Type B pancreatic cell (in vitro differentiated cells): ENCODE measurements around the gene LRRC51. TPM values are rescaled to one million over a fixed set of nuclear protein-coding genes. Genes with fewer than 3 reads are reported as not detected.

Source experiments
- DNase-seq: peaks from one replicate; pipeline ENCODE4 v3.0.0; 2021; ENCODE audit warnings: mixed read lengths; ENCODE audit not compliant: unreplicated experiment; ENCODE audit errors: extremely low spot score
- H3K27ac Mint-ChIP-seq: 2 replicates; pipeline ENCODE4 v1.8.0; 2021; ENCODE audit warnings: mild to moderate bottlenecking, mixed read lengths
- H3K27me3 Mint-ChIP-seq: 2 replicates; pipeline ENCODE4 v1.8.0; 2021; ENCODE audit warnings: mixed read lengths
- H3K36me3 Mint-ChIP-seq: 2 replicates; pipeline ENCODE4 v1.8.0; 2021; ENCODE audit warnings: mixed read lengths
- H3K4me1 Mint-ChIP-seq: one replicate; pipeline ENCODE4 v1.8.0; 2021; ENCODE audit warnings: mixed read lengths; ENCODE audit not compliant: unreplicated experiment
- H3K4me3 Mint-ChIP-seq: 2 replicates; pipeline ENCODE4 v1.8.0; 2021; ENCODE audit warnings: mild to moderate bottlenecking, mixed read lengths
- H3K9me3 Mint-ChIP-seq: 2 replicates; pipeline ENCODE4 v1.8.0; 2021; ENCODE audit warnings: mixed read lengths
- total RNA-seq: library from RNA; stranded (reverse); gene quantifications from 2 replicates; pipeline ENCODE4 v1.2.1, GENCODE V29; 2021; ENCODE audit warnings: low replicate concordance
- TF ChIP-seq, protein P1 (sequence below): fragments of 200-600 bp; sonication (generic); conservative IDR thresholded peaks from 2 replicates; pipeline ENCODE4 v1.5.0; 2021; ENCODE audit warnings: antibody characterized with exemption, mild to moderate bottlenecking

LRRC51 gene
- total RNA-seq, 1 donor from 2014 or later = 14.7 TPM

GRCh38 chr11:72039856-72040401 is 40.7 kb upstream of the LRRC51 start:
- no peak overlapping the region for H3K27ac Mint-ChIP-seq
- no peak for DNase-seq
- H3K36me3 Mint-ChIP-seq = peaks cover 7% of the 10 kb centered on the region
- H3K9me3 Mint-ChIP-seq = no peaks in the 10 kb centered on the region
- TF ChIP-seq, protein P1, sequence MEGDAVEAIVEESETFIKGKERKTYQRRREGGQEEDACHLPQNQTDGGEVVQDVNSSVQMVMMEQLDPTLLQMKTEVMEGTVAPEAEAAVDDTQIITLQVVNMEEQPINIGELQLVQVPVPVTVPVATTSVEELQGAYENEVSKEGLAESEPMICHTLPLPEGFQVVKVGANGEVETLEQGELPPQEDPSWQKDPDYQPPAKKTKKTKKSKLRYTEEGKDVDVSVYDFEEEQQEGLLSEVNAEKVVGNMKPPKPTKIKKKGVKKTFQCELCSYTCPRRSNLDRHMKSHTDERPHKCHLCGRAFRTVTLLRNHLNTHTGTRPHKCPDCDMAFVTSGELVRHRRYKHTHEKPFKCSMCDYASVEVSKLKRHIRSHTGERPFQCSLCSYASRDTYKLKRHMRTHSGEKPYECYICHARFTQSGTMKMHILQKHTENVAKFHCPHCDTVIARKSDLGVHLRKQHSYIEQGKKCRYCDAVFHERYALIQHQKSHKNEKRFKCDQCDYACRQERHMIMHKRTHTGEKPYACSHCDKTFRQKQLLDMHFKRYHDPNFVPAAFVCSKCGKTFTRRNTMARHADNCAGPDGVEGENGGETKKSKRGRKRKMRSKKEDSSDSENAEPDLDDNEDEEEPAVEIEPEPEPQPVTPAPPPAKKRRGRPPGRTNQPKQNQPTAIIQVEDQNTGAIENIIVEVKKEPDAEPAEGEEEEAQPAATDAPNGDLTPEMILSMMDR = no peak
- H3K4me3 Mint-ChIP-seq = no peak overlapping the region
- peaks cover 23% of the 10 kb centered on the region for H3K4me1 Mint-ChIP-seq
- H3K27me3 Mint-ChIP-seq = no peaks in the 10 kb centered on the region

DNA sequence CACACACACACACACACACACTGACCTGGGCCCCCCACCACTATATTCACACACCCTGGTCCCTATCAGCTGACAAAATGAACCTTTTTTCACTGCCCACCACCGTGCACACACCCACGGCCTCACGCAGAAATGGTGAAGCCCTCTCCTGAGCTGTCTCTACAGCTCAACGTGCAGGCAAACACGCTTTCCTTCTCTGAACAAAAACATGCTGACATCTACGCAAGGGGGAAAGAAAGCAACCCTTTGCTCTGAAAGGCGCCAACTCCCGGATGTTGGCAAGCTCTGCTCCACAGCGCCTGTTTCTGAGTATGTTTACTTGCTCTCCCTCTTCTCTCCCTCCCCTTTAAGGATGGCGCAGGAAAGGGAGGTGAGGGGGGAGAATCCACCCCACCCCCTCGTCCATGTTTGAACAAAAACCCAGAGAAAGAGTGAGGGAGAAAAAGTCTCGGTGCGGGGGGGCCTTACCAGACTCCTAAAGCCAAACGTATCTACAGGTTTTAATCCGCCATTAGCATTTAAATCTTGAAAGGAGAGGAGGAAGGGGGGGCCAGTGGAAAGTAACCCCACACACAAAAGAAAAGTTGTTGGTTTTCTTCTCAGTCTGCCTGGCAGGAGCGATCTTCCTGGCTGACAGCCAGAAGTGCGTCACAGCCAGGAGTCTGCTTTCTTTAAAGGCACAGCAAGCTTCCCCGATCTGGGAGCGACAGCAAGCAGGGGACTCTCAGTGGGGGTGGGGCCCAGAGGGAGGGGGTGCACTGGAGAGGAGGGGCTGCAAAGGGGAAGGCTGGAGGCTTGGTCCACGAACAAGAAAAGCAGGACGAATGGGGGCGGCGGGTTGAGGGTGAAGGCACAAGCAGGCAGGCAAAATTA is 39.9 kb upstream of the LRRC51 start:
- TF ChIP-seq, protein P1 = no peak
- no peak overlapping the region for H3K27ac Mint-ChIP-seq

DNA sequence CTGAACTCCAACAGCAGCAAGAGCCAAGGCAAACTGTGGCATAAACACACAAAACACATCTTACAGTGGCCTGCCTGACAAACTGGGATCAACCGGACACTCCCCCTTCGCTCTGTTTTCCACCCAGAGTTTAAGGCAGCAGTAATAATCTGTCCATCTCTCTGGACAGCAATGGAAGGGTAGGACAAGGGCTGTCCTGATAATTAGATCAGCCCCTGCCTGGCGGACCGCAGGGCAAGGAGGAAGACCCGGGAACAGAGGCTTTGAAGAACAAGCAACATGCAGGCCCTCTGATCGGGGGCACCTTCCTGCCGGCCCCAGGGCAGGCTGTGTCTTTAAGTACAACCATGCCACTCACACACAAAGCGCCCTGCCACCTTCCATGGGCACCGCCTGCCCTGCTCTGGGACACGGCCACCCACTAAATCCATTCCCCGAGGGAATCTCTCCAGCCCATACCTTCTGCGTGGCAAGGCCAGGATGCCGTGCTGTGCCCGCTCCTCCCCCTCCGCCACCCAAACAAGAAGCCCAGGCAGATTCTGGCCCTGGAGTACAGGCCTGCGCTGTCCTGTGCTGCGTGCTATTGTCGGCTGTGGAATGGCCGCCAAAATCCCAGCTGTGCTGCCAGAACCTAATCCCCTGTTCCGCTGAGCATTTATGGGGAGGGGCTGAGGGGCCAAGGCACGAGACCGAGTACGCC is 39.1 kb upstream of the LRRC51 start:
- H3K4me1 Mint-ChIP-seq = peaks cover 31% of the 10 kb centered on the region
- H3K36me3 Mint-ChIP-seq = no peaks in the 10 kb centered on the region
- no peaks in the 10 kb centered on the region for H3K27me3 Mint-ChIP-seq
- H3K4me3 Mint-ChIP-seq = no peak overlapping the region
- no peaks in the 10 kb centered on the region for H3K9me3 Mint-ChIP-seq
- no peak overlapping the region for H3K27ac Mint-ChIP-seq
- TF ChIP-seq, protein P1 = no peak
- peak; percentile 75 for DNase-seq

More for the DNA sequence above, 39.9 kb upstream of the LRRC51 start:
- no peaks in the 10 kb centered on the region for H3K27me3 Mint-ChIP-seq
- DNase-seq = peak; percentile 91
- no peak overlapping the region for H3K4me3 Mint-ChIP-seq
- H3K9me3 Mint-ChIP-seq = no peaks in the 10 kb centered on the region
- H3K4me1 Mint-ChIP-seq = peaks cover 28% of the 10 kb centered on the region
- H3K36me3 Mint-ChIP-seq = peaks cover 4% of the 10 kb centered on the region

- no peaks in the 10 kb centered on the region for H3K27me3 Mint-ChIP-seq
- no peaks in the 10 kb centered on the region for H3K36me3 Mint-ChIP-seq
- TF ChIP-seq, protein P1 = no peak
- no peak overlapping the region for H3K4me3 Mint-ChIP-seq
- H3K4me1 Mint-ChIP-seq = peaks cover 31% of the 10 kb centered on the region
- no peaks in the 10 kb centered on the region for H3K9me3 Mint-ChIP-seq
- no peak for DNase-seq
- no peak overlapping the region for H3K27ac Mint-ChIP-seq
These were observed 38.4 kb upstream of the LRRC51 start for GRCh38 chr11:72042064-72042745.

DNA sequence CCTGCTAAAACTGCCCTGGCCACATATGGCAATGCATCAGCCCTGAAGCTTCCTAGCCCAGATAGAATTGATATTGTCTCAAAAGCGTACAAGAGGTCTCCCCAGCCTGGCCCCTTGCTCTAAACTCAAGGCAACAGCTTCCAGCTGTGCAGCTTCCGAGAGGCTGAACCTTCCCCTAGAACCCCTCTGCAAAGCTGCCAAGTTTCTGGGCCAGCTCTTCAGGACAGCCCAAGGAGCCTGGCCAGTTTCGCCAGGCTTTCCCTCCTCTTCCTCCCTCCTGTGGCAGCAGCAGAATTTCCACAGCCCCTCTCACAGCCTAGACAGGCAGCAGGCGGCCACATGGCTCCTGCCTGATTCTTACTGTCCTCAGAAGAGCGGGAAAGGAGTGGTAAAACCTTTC is 34.8 kb upstream of the LRRC51 start:
- DNase-seq = no peak
- peaks cover 51% of the 10 kb centered on the region for H3K4me1 Mint-ChIP-seq
- H3K36me3 Mint-ChIP-seq = no peaks in the 10 kb centered on the region
- peak overlapping the region; percentile 26 for H3K27ac Mint-ChIP-seq
- no peak overlapping the region for H3K4me3 Mint-ChIP-seq
- H3K9me3 Mint-ChIP-seq = no peaks in the 10 kb centered on the region
- H3K27me3 Mint-ChIP-seq = no peaks in the 10 kb centered on the region
- TF ChIP-seq, protein P1 = no peak
